ENCODE results near the gene USP2.
"Not testable (repeated sequence)": the region's sequence is repeated elsewhere in the genome, so short reads cannot be mapped to it uniquely, and the experiment has no call there.

USP2 gene

GRCh38 chr11:119412072-119412471, 30.6 kb upstream of the USP2 start:
- Histone ChIP-seq H3K36me3 (ENCODE audit: insufficient read depth, low read length) (no peaks in the 10 kb centered on the region), H3K4me1 (ENCODE audit: control insufficient read depth, insufficient read depth, low read length, unreplicated experiment) (peaks cover 6% of the 10 kb centered on the region), H3K4me3 (ENCODE audit: low read depth, low read length) (no peak overlapping the region)

GRCh38 chr11:119410501-119410900, 29.0 kb upstream of the USP2 start:
- H3K36me3 ChIP-seq (ENCODE audit: insufficient read depth, low read length) = no peaks in the 10 kb centered on the region
- no peak overlapping the region for H3K27ac ChIP-seq (ENCODE audit: low read depth, low read length)
- H2AFZ ChIP-seq (ENCODE audit: low read length, unreplicated experiment) = no peak overlapping the region
- H3K4me3 ChIP-seq (ENCODE audit: low read depth, low read length) = no peak overlapping the region
- no peaks in the 10 kb centered on the region for H3K79me2 ChIP-seq (ENCODE audit: control insufficient read depth, insufficient read depth, low read length, unreplicated experiment)
- H3K4me1 ChIP-seq (ENCODE audit: control insufficient read depth, insufficient read depth, low read length, unreplicated experiment) = no peaks in the 10 kb centered on the region
- no peaks in the 10 kb centered on the region for H3K27me3 ChIP-seq (ENCODE audit: insufficient read depth, low read length)

More at GRCh38 chr11:119412072-119412471, 30.6 kb upstream of the USP2 start:
- no peak overlapping the region for H2AFZ ChIP-seq (ENCODE audit: low read length, unreplicated experiment)
- no peaks in the 10 kb centered on the region for H3K79me2 ChIP-seq (ENCODE audit: control insufficient read depth, insufficient read depth, low read length, unreplicated experiment)
- no peaks in the 10 kb centered on the region for H3K27me3 ChIP-seq (ENCODE audit: insufficient read depth, low read length)
- no peak overlapping the region for H3K27ac ChIP-seq (ENCODE audit: low read depth, low read length)

GRCh38 chr11:119409731-119410130, 28.2 kb upstream of the USP2 start:
- no peaks in the 10 kb centered on the region for H3K27me3 ChIP-seq (ENCODE audit: insufficient read depth, low read length)
- no peak overlapping the region for H2AFZ ChIP-seq (ENCODE audit: low read length, unreplicated experiment)
- H3K27ac ChIP-seq (ENCODE audit: low read depth, low read length) = no peak overlapping the region
- no peak overlapping the region for H3K4me3 ChIP-seq (ENCODE audit: low read depth, low read length)
- no peaks in the 10 kb centered on the region for H3K36me3 ChIP-seq (ENCODE audit: insufficient read depth, low read length)
- H3K79me2 ChIP-seq (ENCODE audit: control insufficient read depth, insufficient read depth, low read length, unreplicated experiment) = no peaks in the 10 kb centered on the region
- no peaks in the 10 kb centered on the region for H3K4me1 ChIP-seq (ENCODE audit: control insufficient read depth, insufficient read depth, low read length, unreplicated experiment)

- H3K79me2 ChIP-seq (ENCODE audit: control insufficient read depth, insufficient read depth, low read length, unreplicated experiment) = no peaks in the 10 kb centered on the region
- H3K4me3 ChIP-seq (ENCODE audit: low read depth, low read length) = no peak overlapping the region
- H3K4me1 ChIP-seq (ENCODE audit: control insufficient read depth, insufficient read depth, low read length, unreplicated experiment) = no peaks in the 10 kb centered on the region
- peaks cover 9% of the 10 kb centered on the region for H3K27me3 ChIP-seq (ENCODE audit: insufficient read depth, low read length)
- no peak overlapping the region for H2AFZ ChIP-seq (ENCODE audit: low read length, unreplicated experiment)
- 0 out of 2 replicates have a peak, but pooled peaks cover 2% of the 10 kb centered on the region for H3K36me3 ChIP-seq (ENCODE audit: insufficient read depth, low read length)
- H3K27ac ChIP-seq (ENCODE audit: low read depth, low read length) = no peak overlapping the region
These were observed 24.5 kb upstream of the USP2 start for GRCh38 chr11:119406005-119406404.

- not testable (repeated sequence) for H3K4me1 ChIP-seq (ENCODE audit: control insufficient read depth, insufficient read depth, low read length, unreplicated experiment); H3K27ac ChIP-seq (ENCODE audit: low read depth, low read length); H2AFZ ChIP-seq (ENCODE audit: low read length, unreplicated experiment); H3K36me3 ChIP-seq (ENCODE audit: insufficient read depth, low read length); H3K4me3 ChIP-seq (ENCODE audit: low read depth, low read length); H3K79me2 ChIP-seq (ENCODE audit: control insufficient read depth, insufficient read depth, low read length, unreplicated experiment)
- H3K27me3 ChIP-seq (ENCODE audit: insufficient read depth, low read length) = peaks cover 15% of the 10 kb centered on the region
These were observed 24.0 kb upstream of the USP2 start for GRCh38 chr11:119405448-119405847.

- H3K27ac ChIP-seq (ENCODE audit: low read depth, low read length) = no peak overlapping the region
- peaks cover 16% of the 10 kb centered on the region for H3K27me3 ChIP-seq (ENCODE audit: insufficient read depth, low read length)
- no peaks in the 10 kb centered on the region for H3K79me2 ChIP-seq (ENCODE audit: control insufficient read depth, insufficient read depth, low read length, unreplicated experiment)
- no peak overlapping the region for H3K4me3 ChIP-seq (ENCODE audit: low read depth, low read length)
- H2AFZ ChIP-seq (ENCODE audit: low read length, unreplicated experiment) = no peak overlapping the region
- 0 out of 2 replicates have a peak, but pooled peaks cover 2% of the 10 kb centered on the region for H3K36me3 ChIP-seq (ENCODE audit: insufficient read depth, low read length)
- no peaks in the 10 kb centered on the region for H3K4me1 ChIP-seq (ENCODE audit: control insufficient read depth, insufficient read depth, low read length, unreplicated experiment)
These were observed 23.4 kb upstream of the USP2 start for GRCh38 chr11:119404872-119405271.

- H3K27ac ChIP-seq (ENCODE audit: low read depth, low read length) = no peak overlapping the region
- no peak overlapping the region for H2AFZ ChIP-seq (ENCODE audit: low read length, unreplicated experiment)
- H3K4me1 ChIP-seq (ENCODE audit: control insufficient read depth, insufficient read depth, low read length, unreplicated experiment) = no peaks in the 10 kb centered on the region
- no peak overlapping the region for H3K4me3 ChIP-seq (ENCODE audit: low read depth, low read length)
- H3K79me2 ChIP-seq (ENCODE audit: control insufficient read depth, insufficient read depth, low read length, unreplicated experiment) = no peaks in the 10 kb centered on the region
- H3K36me3 ChIP-seq (ENCODE audit: insufficient read depth, low read length) = 0 out of 2 replicates have a peak, but pooled peaks cover 2% of the 10 kb centered on the region
- peaks cover 16% of the 10 kb centered on the region for H3K27me3 ChIP-seq (ENCODE audit: insufficient read depth, low read length)
These were observed 21.5 kb upstream of the USP2 start for GRCh38 chr11:119403021-119403420.

GRCh38 chr11:119402470-119402869, 21.0 kb upstream of the USP2 start:
- H3K27ac ChIP-seq (ENCODE audit: low read depth, low read length) = no peak overlapping the region
- no peaks in the 10 kb centered on the region for H3K4me1 ChIP-seq (ENCODE audit: control insufficient read depth, insufficient read depth, low read length, unreplicated experiment)
- peaks cover 16% of the 10 kb centered on the region for H3K27me3 ChIP-seq (ENCODE audit: insufficient read depth, low read length)
- H3K36me3 ChIP-seq (ENCODE audit: insufficient read depth, low read length) = 0 out of 2 replicates have a peak, but pooled peaks cover 2% of the 10 kb centered on the region
- no peak overlapping the region for H3K4me3 ChIP-seq (ENCODE audit: low read depth, low read length)
- H3K79me2 ChIP-seq (ENCODE audit: control insufficient read depth, insufficient read depth, low read length, unreplicated experiment) = no peaks in the 10 kb centered on the region
- no peak overlapping the region for H2AFZ ChIP-seq (ENCODE audit: low read length, unreplicated experiment)

- Histone ChIP-seq H2AFZ (ENCODE audit: low read length, unreplicated experiment) (no peak overlapping the region), H3K79me2 (ENCODE audit: control insufficient read depth, insufficient read depth, low read length, unreplicated experiment) (no peaks in the 10 kb centered on the region), H3K4me1 (ENCODE audit: control insufficient read depth, insufficient read depth, low read length, unreplicated experiment) (no peaks in the 10 kb centered on the region), H3K27ac (ENCODE audit: low read depth, low read length) (no peak overlapping the region), H3K27me3 (ENCODE audit: insufficient read depth, low read length) (peaks cover 16% of the 10 kb centered on the region), H3K4me3 (ENCODE audit: low read depth, low read length) (no peak overlapping the region), H3K36me3 (ENCODE audit: insufficient read depth, low read length) (0 out of 2 replicates have a peak, but pooled peaks cover 2% of the 10 kb centered on the region)
These were observed 19.4 kb upstream of the USP2 start for GRCh38 chr11:119400860-119401259.

GRCh38 chr11:119397740-119398139, 16.2 kb upstream of the USP2 start:
- Histone ChIP-seq H3K27ac (ENCODE audit: low read depth, low read length) (no peak overlapping the region), H3K27me3 (ENCODE audit: insufficient read depth, low read length) (peaks cover 26% of the 10 kb centered on the region), H3K4me1 (ENCODE audit: control insufficient read depth, insufficient read depth, low read length, unreplicated experiment) (no peaks in the 10 kb centered on the region), H3K79me2 (ENCODE audit: control insufficient read depth, insufficient read depth, low read length, unreplicated experiment) (no peaks in the 10 kb centered on the region), H3K36me3 (ENCODE audit: insufficient read depth, low read length) (0 out of 2 replicates have a peak, but pooled peaks cover 2% of the 10 kb centered on the region), H2AFZ (ENCODE audit: low read length, unreplicated experiment) (no peak overlapping the region), H3K4me3 (ENCODE audit: low read depth, low read length) (no peak overlapping the region)

- no peak overlapping the region for H3K4me3 ChIP-seq (ENCODE audit: low read depth, low read length)
- H3K36me3 ChIP-seq (ENCODE audit: insufficient read depth, low read length) = 0 out of 2 replicates have a peak, but pooled peaks cover 2% of the 10 kb centered on the region
- H3K27ac ChIP-seq (ENCODE audit: low read depth, low read length) = no peak overlapping the region
- no peak overlapping the region for H2AFZ ChIP-seq (ENCODE audit: low read length, unreplicated experiment)
- no peaks in the 10 kb centered on the region for H3K79me2 ChIP-seq (ENCODE audit: control insufficient read depth, insufficient read depth, low read length, unreplicated experiment)
- H3K27me3 ChIP-seq (ENCODE audit: insufficient read depth, low read length) = peaks cover 24% of the 10 kb centered on the region
- H3K4me1 ChIP-seq (ENCODE audit: control insufficient read depth, insufficient read depth, low read length, unreplicated experiment) = no peaks in the 10 kb centered on the region
These were observed 15.3 kb upstream of the USP2 start for GRCh38 chr11:119396835-119397234.

All from ACC112 (cell line).